ENCODE measurements around the gene MYL6B.
A peak's percentile ranks its signal among the peaks of the same experiment; 100 is the strongest.
"Not testable (repeated sequence)": the region's sequence is repeated elsewhere in the genome, so short reads cannot be mapped to it uniquely, and the experiment has no call there.

Gene MYL6B

DNA sequence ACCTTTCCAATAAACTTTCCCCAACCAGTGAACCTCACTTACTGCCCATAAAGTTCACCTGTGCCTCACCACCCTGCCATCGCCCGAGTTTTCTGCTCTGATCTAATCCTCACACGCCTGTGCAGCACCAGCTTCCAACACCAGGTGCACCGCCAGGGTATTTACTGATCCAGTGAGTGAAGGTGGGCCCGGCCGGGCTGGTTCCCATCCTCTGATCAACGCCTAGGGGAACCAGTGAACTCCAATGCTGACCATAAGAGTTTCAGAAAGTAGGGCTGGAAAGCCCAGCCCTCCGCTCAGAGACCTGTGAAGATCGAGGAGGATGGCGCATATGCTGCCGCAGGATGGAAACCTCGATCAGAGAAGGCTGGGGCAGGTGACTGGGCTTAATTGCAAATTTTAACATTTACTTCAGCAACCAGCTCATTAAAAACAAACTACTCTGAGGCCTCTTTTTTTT lies 685 bp upstream of the MYL6B start:
- Histone ChIP-seq H3K9me3 (ENCODE audit: low read length) (no peaks in the 10 kb centered on the region), H2AFZ (ENCODE audit: low read depth, low read length) (peak overlapping the region; percentile 88), H3K36me3 (ENCODE audit: insufficient read depth, low read length) (peaks cover 13% of the 10 kb centered on the region), H3K27me3 (ENCODE audit: insufficient read depth, low read length) (no peaks in the 10 kb centered on the region), H3K4me3 (ENCODE audit: low read length) (peak overlapping the region; percentile 93), H3K4me1 (ENCODE audit: insufficient read depth, low read length) (peaks cover 15% of the 10 kb centered on the region)

DNA sequence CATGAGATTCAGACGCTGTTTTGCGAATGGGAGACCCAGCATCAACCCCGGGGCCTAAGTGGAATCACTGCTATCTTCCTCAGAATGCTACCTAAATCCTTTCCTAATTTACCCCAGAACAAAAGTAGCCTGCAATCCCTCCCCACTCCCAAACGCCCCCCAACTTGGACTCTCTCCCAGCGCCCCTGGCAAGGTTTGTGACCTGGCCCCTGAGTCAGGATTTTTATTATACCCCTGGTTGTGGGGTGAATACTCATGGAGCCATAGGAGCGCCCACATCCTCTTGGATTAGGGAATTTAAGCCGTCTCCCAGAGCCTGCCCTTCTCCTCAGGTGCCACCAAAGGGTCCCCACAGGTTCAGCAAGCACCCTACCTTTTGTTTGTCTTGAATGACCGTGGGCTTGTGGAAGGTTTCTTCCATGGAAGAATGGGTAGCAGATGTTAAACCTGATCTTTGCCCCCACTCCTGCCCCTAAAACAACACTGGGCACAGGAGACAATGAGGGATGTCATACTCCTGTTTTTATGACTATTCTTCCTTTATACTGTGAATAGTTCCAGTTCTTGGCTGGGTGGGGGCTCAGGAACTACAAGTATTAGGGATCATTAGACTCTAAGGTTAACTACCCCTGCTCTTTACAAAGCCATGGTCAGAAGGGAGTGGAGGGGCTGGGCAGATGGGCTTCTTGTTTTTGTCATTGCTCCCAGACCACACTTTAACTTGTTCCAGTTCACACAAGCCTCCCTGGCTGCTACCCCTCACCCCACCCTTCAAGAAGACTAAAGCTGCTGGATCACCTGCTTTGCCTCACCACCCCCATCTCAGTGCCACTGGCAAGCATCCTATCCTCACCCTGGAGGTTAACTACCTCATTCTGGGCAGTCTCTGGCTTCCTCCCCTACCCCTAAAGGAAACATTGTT lies 630 bp downstream of the MYL6B start:
- peak overlapping the region; percentile 88 for H2AFZ ChIP-seq (ENCODE audit: low read depth, low read length)
- peak overlapping the region; percentile 93 for H3K4me3 ChIP-seq (ENCODE audit: low read length)
- peaks cover 17% of the 10 kb centered on the region for H3K4me1 ChIP-seq (ENCODE audit: insufficient read depth, low read length)
- no peaks in the 10 kb centered on the region for H3K27me3 ChIP-seq (ENCODE audit: insufficient read depth, low read length)
- H3K9me3 ChIP-seq (ENCODE audit: low read length), result no peaks in the 10 kb centered on the region
- H3K36me3 ChIP-seq (ENCODE audit: insufficient read depth, low read length), result peaks cover 13% of the 10 kb centered on the region

DNA sequence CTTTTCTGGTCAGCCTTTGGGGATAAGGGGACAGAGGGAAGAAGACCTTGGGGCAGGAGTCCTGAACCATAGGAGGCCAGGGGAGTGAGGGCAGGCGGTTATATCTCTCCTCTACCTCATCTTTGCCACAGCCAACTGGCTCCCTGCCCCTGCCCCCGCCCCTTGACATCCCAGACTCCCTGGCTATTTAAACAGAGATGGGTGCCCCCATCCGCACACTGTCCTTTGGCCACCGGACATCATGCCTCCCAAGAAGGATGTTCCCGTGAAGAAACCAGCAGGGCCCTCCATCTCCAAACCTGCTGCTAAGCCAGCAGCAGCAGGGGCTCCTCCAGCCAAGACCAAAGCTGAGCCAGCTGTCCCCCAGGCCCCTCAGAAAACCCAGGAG lies 1.3 kb downstream of the MYL6B start:
- Histone ChIP-seq H3K27me3 (ENCODE audit: insufficient read depth, low read length) (no peaks in the 10 kb centered on the region), H3K4me1 (ENCODE audit: insufficient read depth, low read length) (peaks cover 17% of the 10 kb centered on the region), H3K4me3 (ENCODE audit: low read length) (peak overlapping the region; percentile 93), H3K36me3 (ENCODE audit: insufficient read depth, low read length) (peaks cover 13% of the 10 kb centered on the region), H3K9me3 (ENCODE audit: low read length) (no peaks in the 10 kb centered on the region), H2AFZ (ENCODE audit: low read depth, low read length) (no peak overlapping the region)

DNA sequence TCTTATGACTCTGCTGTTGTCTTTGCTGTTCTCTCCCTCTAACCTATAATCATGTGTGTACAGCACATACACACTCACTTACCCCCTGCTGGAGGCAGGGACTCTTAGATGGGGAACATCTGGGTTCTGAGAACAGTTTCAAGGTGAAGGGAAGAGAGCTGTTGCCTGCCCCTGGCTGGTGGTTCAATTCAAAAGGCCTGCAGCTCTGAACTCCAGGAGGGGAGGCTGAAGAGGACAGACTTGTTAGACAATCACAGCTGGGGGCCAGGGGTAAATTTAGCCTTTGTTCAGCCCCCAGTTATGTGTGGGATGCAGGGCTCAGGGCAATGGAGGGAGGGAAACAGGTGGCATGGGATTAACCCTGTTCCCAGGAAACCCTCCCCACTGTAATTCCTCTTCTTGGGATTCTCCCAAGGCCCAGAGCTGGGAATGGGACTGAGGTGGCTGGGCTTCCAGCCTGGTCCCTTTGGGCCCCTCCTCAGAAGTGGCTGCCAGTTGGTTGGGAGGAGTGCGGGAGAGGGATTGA lies 1.9 kb downstream of the MYL6B start:
- H3K36me3 ChIP-seq (ENCODE audit: insufficient read depth, low read length), result peaks cover 15% of the 10 kb centered on the region
- H3K27me3 ChIP-seq (ENCODE audit: insufficient read depth, low read length), result no peaks in the 10 kb centered on the region
- H3K9me3 ChIP-seq (ENCODE audit: low read length), result no peaks in the 10 kb centered on the region
- H3K4me3 ChIP-seq (ENCODE audit: low read length), result no peak overlapping the region
- no peak overlapping the region for H2AFZ ChIP-seq (ENCODE audit: low read depth, low read length)
- H3K4me1 ChIP-seq (ENCODE audit: insufficient read depth, low read length), result peaks cover 19% of the 10 kb centered on the region

DNA sequence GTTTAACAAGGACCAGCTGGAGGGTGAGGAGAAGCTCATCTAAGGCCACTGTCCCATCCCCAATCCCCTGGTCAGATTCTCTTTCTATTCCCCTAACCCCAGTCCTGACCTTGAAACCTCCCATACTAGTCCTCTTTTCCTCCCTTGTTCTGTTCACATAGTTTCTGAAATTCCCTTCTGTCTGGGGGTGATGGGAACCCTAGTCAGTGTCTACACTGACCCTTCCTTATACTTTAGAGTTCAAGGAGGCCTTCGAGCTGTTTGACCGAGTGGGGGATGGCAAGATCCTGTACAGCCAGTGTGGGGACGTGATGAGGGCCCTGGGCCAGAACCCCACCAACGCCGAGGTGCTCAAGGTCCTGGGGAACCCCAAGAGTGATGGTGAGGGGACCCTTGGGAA lies 2.4 kb downstream of the MYL6B start:
- peaks cover 20% of the 10 kb centered on the region for H3K36me3 ChIP-seq (ENCODE audit: insufficient read depth, low read length)
- H3K27me3 ChIP-seq (ENCODE audit: insufficient read depth, low read length), result no peaks in the 10 kb centered on the region
- no peak overlapping the region for H3K4me3 ChIP-seq (ENCODE audit: low read length)
- H3K9me3 ChIP-seq (ENCODE audit: low read length), result no peaks in the 10 kb centered on the region
- no peak overlapping the region for H2AFZ ChIP-seq (ENCODE audit: low read depth, low read length)
- peaks cover 24% of the 10 kb centered on the region for H3K4me1 ChIP-seq (ENCODE audit: insufficient read depth, low read length)

DNA sequence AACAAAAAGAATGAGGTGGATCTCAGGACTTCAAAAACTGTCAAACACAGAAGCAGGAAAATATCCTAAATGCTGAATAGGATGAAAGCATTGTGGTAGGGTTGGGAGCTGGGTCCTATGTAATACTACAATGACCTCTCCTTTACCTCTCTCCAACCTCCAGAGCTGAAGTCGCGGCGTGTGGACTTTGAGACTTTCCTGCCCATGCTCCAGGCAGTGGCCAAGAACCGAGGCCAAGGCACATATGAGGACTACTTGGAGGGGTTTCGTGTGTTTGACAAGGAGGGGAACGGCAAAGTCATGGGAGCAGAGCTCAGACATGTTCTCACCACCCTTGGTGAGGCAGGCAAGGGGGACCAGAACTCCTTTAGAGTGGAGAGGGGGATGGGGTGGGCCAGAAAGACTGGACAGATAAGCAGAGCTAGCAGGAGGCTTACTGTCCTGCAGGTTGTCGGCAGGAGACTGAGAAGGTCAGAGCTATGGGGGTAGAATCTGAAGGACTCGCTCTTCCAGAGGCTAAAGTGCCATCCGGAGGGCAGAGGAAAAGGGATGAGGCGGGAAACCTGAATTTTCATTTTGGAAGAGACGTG lies 3.0 kb downstream of the MYL6B start:
- no peak overlapping the region for H3K4me3 ChIP-seq (ENCODE audit: low read length)
- peaks cover 25% of the 10 kb centered on the region for H3K36me3 ChIP-seq (ENCODE audit: insufficient read depth, low read length)
- H2AFZ ChIP-seq (ENCODE audit: low read depth, low read length), result no peak overlapping the region
- peaks cover 30% of the 10 kb centered on the region for H3K4me1 ChIP-seq (ENCODE audit: insufficient read depth, low read length)
- H3K9me3 ChIP-seq (ENCODE audit: low read length), result no peaks in the 10 kb centered on the region
- no peaks in the 10 kb centered on the region for H3K27me3 ChIP-seq (ENCODE audit: insufficient read depth, low read length)

DNA sequence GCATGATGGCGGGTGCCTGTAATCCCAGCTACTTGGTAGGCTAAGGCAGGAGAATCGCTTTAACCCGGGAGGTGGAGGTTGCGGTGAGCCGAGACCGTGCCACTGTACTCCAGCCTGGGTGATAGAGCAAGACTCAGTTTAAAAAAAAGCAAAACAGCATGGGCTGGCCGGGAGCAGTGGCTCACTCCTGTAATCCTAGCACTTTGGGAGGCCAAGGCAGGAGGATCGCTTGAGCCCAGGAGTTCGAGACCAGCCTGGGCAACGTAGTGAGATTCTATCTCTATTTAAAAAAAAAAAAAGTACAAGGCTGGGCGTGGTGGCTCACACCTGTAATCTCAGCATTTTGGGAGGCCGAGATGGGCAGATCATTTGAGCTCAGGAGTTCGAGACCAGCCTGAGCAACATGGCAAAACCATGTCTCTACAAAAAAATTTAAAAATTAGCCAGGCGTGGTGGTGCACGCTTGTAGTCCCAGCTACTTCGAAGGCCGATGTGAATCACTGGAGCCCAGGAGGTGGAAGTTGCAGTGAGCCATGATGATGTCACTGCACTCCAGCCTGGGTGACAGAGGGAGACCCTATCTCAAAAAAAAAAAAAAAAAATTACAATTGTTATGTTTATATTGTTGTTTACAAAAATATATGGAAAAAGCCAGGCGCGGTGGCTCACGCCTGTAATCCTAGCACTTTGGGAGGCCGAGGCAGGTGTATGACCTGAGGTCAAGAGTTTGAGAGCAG lies 4.2 kb downstream of the MYL6B start:
- peaks cover 38% of the 10 kb centered on the region for H3K4me1 ChIP-seq (ENCODE audit: insufficient read depth, low read length)
- not testable (repeated sequence) for H2AFZ ChIP-seq (ENCODE audit: low read depth, low read length); H3K27me3 ChIP-seq (ENCODE audit: insufficient read depth, low read length); H3K9me3 ChIP-seq (ENCODE audit: low read length)
- peaks cover 38% of the 10 kb centered on the region for H3K36me3 ChIP-seq (ENCODE audit: insufficient read depth, low read length)
- H3K4me3 ChIP-seq (ENCODE audit: low read length), result peak overlapping the region; percentile 85

DNA sequence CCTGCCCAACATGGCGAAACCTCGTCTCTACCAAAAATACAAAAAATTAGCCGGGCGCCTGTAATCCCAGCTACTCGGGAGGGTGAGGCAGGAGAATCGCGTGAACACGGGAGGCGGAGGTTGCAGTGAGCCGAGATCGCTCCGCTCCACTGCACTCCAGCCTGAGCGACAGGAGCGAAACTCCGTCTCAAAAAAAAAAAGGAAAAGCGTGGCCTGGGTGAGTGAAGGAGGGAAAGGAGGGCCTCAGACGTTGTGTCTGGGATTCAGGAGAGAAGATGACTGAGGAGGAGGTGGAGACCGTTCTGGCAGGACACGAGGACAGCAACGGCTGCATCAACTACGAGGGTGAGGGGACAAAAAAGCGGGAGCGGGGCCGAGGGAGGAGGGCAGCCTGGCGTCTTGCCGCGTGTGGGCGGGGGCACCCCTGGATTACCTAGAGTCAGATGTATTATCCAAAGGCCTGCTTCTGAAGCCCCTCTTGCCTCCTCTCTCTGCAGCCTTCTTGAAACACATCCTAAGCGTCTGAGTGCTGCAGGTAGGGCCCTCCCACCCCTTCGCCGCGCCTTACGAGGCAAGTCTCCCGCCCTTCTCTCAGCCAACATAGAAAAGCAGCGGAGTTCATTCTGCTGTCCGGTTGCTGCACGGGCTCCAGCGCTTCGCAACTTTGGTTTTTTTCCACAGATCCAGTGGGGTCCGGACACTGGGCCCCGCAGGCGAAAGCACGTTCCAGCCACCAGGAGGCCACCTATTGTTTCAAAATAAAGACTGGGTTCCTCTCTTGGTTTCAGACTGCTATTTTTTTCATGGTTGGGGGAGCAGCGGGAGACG lies 5.0 kb downstream of the MYL6B start:
- H3K36me3 ChIP-seq (ENCODE audit: insufficient read depth, low read length), result peaks cover 45% of the 10 kb centered on the region
- peak overlapping the region; percentile 21 for H2AFZ ChIP-seq (ENCODE audit: low read depth, low read length)
- no peaks in the 10 kb centered on the region for H3K27me3 ChIP-seq (ENCODE audit: insufficient read depth, low read length)
- H3K4me3 ChIP-seq (ENCODE audit: low read length), result peak overlapping the region; percentile 85
- peaks cover 42% of the 10 kb centered on the region for H3K4me1 ChIP-seq (ENCODE audit: insufficient read depth, low read length)
- no peaks in the 10 kb centered on the region for H3K9me3 ChIP-seq (ENCODE audit: low read length)

DNA sequence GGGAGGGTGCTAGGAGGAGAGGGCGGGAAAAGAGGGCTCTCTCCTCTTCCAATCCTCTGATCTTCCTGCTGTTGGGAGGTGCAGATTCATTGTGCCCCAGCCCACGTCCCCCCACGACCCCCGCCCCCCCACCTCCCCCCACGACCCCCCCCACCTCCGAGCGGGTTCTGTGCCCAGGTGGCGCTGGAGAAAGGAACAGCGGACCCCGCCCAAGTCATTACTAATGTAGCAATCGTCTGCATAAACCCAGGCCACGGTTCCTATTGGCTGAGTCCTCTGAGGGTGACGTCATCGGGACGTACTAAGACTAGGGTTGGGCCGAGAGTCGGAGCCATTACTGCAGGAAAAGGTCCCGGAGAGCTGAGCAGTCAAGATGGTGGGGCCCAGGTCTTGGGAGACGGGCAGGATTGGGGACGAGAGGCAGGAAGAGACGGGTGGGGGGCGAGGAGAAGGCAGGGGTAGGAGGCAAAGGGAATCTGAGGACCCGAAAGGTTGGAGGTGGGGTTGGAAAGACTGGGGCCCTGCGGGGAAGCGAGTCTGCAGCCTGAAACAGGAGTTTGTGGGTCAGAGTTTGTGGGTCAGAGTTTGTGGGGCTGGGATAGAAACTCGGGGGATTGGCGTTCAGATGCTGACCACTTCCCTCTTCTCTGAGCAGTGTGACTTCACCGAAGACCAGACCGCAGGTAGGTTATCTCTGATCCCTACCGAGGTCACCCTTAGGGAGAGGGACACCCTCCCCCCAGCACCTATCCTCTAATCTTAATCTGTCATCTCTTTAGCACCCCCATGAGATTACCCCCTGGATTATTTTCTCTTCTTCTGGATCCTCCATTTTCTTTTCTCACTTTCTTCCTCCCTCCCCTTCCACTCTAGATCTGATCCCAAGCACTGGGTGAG lies 5.9 kb downstream of the MYL6B start, which contains the start of gene MYL6:
TSS of gene MYL6 (plus strand) at position 331 of the 897 bp plus-strand sequence. CDS start at position 374, 43 bp downstream.
- Histone ChIP-seq H3K36me3 (ENCODE audit: insufficient read depth, low read length) (peaks cover 52% of the 10 kb centered on the region), H3K27me3 (ENCODE audit: insufficient read depth, low read length) (no peaks in the 10 kb centered on the region), H3K4me1 (ENCODE audit: insufficient read depth, low read length) (peaks cover 40% of the 10 kb centered on the region)

DNA sequence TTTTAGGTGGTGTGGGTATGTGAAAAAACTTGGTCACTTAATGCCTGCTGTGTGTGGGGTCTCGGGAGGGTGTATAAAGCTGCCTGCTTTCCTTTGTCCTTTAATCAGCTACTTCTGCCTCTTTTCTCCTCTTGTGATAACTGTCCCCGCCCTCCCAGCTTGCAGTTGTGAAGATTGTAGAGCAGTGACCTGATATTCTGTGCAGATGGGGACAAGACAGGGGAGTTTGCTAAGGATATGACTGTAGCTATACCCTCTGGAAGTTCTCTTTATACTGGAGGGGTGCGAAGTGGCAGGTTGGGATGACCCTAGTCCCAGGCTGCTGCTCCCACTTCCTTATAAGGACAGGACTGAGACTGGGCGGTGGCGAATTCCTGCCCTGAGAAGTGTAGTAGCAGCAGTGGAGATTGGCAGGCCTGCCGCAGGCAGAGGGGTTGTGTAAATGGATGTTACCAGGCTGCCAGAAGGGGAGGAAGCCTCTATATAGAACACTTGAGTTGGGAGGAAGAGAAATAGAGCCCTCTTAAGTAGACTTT lies 6.6 kb downstream of the MYL6B start:
- H3K36me3 ChIP-seq (ENCODE audit: insufficient read depth, low read length), result peaks cover 59% of the 10 kb centered on the region
- H2AFZ ChIP-seq (ENCODE audit: low read depth, low read length), result no peak overlapping the region
- H3K4me1 ChIP-seq (ENCODE audit: insufficient read depth, low read length), result peaks cover 37% of the 10 kb centered on the region
- H3K9me3 ChIP-seq (ENCODE audit: low read length), result no peaks in the 10 kb centered on the region
- no peaks in the 10 kb centered on the region for H3K27me3 ChIP-seq (ENCODE audit: insufficient read depth, low read length)
- peak overlapping the region; percentile 85 for H3K4me3 ChIP-seq (ENCODE audit: low read length)

More for the DNA sequence above, 5.9 kb downstream of the MYL6B start, which contains the start of gene MYL6:
- H2AFZ ChIP-seq (ENCODE audit: low read depth, low read length), result peak within 1 kb of the TSS; percentile 21
- H3K9me3 ChIP-seq (ENCODE audit: low read length), result no peaks in the 10 kb centered on the region
- H3K4me3 ChIP-seq (ENCODE audit: low read length), result peak within 1 kb of the TSS; percentile 85

DNA sequence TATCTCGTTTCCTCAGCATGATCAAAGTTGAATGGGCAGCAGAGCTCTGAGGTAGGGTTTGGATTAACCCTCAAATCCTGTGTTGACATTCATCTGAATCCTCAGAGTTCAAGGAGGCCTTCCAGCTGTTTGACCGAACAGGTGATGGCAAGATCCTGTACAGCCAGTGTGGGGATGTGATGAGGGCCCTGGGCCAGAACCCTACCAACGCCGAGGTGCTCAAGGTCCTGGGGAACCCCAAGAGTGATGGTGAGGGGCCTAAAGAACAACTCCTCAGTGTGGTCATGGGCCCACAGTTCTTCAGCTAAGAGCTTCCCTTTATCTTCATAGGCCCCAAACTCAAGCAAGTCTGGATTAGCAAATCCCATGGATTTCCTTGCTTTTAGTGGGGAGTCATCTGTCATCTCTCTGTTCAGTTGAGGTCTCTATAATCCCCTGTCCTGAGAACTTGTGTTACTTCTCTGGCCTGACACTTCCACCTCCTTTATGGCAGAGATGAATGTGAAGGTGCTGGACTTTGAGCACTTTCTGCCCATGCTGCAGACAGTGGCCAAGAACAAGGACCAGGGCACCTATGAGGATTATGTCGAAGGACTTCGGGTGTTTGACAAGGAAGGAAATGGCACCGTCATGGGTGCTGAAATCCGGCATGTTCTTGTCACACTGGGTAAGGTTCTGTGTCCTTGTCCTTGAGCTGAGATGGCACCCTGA lies 7.2 kb downstream of the MYL6B start:
- peaks cover 37% of the 10 kb centered on the region for H3K4me1 ChIP-seq (ENCODE audit: insufficient read depth, low read length)
- no peak overlapping the region for H2AFZ ChIP-seq (ENCODE audit: low read depth, low read length)
- peaks cover 64% of the 10 kb centered on the region for H3K36me3 ChIP-seq (ENCODE audit: insufficient read depth, low read length)

More for the DNA sequence above, 7.2 kb downstream of the MYL6B start:
- Histone ChIP-seq H3K4me3 (ENCODE audit: low read length) (peak overlapping the region; percentile 85), H3K9me3 (ENCODE audit: low read length) (no peaks in the 10 kb centered on the region), H3K27me3 (ENCODE audit: insufficient read depth, low read length) (no peaks in the 10 kb centered on the region)
